Measurements from ENCODE around the gene CILP2. TPM values are rescaled to one million over a fixed set of nuclear protein-coding genes. Genes with fewer than 3 reads are reported as not detected.
A peak's percentile ranks its signal among the peaks of the same experiment; 100 is the strongest.

Gene CILP2
- total RNA-seq, 1 experiment from 2014 or later: 4.4 TPM

- Histone ChIP-seq H3K36me3 (replicated peaks; ENCODE audit: control insufficient read depth, insufficient read depth, low read length) (peaks cover 11% of the 10 kb centered on the region), H3K27me3 (ENCODE audit: control insufficient read depth, insufficient read depth, low read length) (no peaks in the 10 kb centered on the region), H3K4me3 (ENCODE audit: insufficient read depth, low read depth, low read length) (peak within 1 kb of the TSS; percentile 64)
- peak; percentile 97 for DNase-seq
Observed at GRCh38 chr19:19515642-19516519, 22.2 kb upstream of the CILP2 start, which contains the start of gene NDUFA13. TSS of gene NDUFA13 (plus strand) at chr19:19516225. CDS start at chr19:19516239, 14 bp downstream.

GRCh38 chr19:19517235-19517619 is 20.8 kb upstream of the CILP2 start:
- Histone ChIP-seq H3K4me3 (ENCODE audit: insufficient read depth, low read depth, low read length) (no peak overlapping the region; the same call in 1 of the 2 replicates), H3K36me3 (replicated peaks; ENCODE audit: control insufficient read depth, insufficient read depth, low read length) (peaks cover 11% of the 10 kb centered on the region), H3K27me3 (ENCODE audit: control insufficient read depth, insufficient read depth, low read length) (no peaks in the 10 kb centered on the region)
- DNase-seq: no peak

- Histone ChIP-seq H3K27me3 (ENCODE audit: control insufficient read depth, insufficient read depth, low read length) (no peaks in the 10 kb centered on the region), H3K4me3 (ENCODE audit: insufficient read depth, low read depth, low read length) (no peak overlapping the region), H3K36me3 (replicated peaks; ENCODE audit: control insufficient read depth, insufficient read depth, low read length) (peaks cover 12% of the 10 kb centered on the region)
- DNase-seq: no peak
Observed at GRCh38 chr19:19520989-19521388, 17.1 kb upstream of the CILP2 start.

GRCh38 chr19:19523177-19523576 is 14.9 kb upstream of the CILP2 start:
- Histone ChIP-seq H3K27me3 (ENCODE audit: control insufficient read depth, insufficient read depth, low read length) (no peaks in the 10 kb centered on the region), H3K4me3 (ENCODE audit: insufficient read depth, low read depth, low read length) (no peak overlapping the region), H3K36me3 (replicated peaks; ENCODE audit: control insufficient read depth, insufficient read depth, low read length) (peaks cover 14% of the 10 kb centered on the region)
- DNase-seq: no peak

- peaks cover 13% of the 10 kb centered on the region for H3K36me3 ChIP-seq (replicated peaks; ENCODE audit: control insufficient read depth, insufficient read depth, low read length)
- no peaks in the 10 kb centered on the region for H3K27me3 ChIP-seq (ENCODE audit: control insufficient read depth, insufficient read depth, low read length)
- no peak for DNase-seq
- no peak overlapping the region for H3K4me3 ChIP-seq (ENCODE audit: insufficient read depth, low read depth, low read length)
Observed at GRCh38 chr19:19524053-19524452, 14.0 kb upstream of the CILP2 start.

GRCh38 chr19:19525611-19526380 is 12.3 kb upstream of the CILP2 start:
- Histone ChIP-seq H3K27me3 (ENCODE audit: control insufficient read depth, insufficient read depth, low read length) (no peaks in the 10 kb centered on the region), H3K36me3 (replicated peaks; ENCODE audit: control insufficient read depth, insufficient read depth, low read length) (peaks cover 8% of the 10 kb centered on the region), H3K4me3 (ENCODE audit: insufficient read depth, low read depth, low read length) (no peak overlapping the region)
- DNase-seq: peak; percentile 79

- Histone ChIP-seq H3K4me3 (ENCODE audit: insufficient read depth, low read depth, low read length) (no peak overlapping the region), H3K27me3 (ENCODE audit: control insufficient read depth, insufficient read depth, low read length) (no peaks in the 10 kb centered on the region), H3K36me3 (replicated peaks; ENCODE audit: control insufficient read depth, insufficient read depth, low read length) (peaks cover 7% of the 10 kb centered on the region)
- DNase-seq: no peak
Observed at GRCh38 chr19:19526581-19527370, 11.3 kb upstream of the CILP2 start.

- Histone ChIP-seq H3K27me3 (ENCODE audit: control insufficient read depth, insufficient read depth, low read length) (no peaks in the 10 kb centered on the region), H3K4me3 (ENCODE audit: insufficient read depth, low read depth, low read length) (no peak overlapping the region), H3K36me3 (replicated peaks; ENCODE audit: control insufficient read depth, insufficient read depth, low read length) (peaks cover 7% of the 10 kb centered on the region)
- DNase-seq: no peak
Observed at GRCh38 chr19:19527371-19527656, 10.8 kb upstream of the CILP2 start.

- Histone ChIP-seq H3K36me3 (replicated peaks; ENCODE audit: control insufficient read depth, insufficient read depth, low read length) (peaks cover 7% of the 10 kb centered on the region), H3K27me3 (ENCODE audit: control insufficient read depth, insufficient read depth, low read length) (no peaks in the 10 kb centered on the region), H3K4me3 (ENCODE audit: insufficient read depth, low read depth, low read length) (no peak overlapping the region)
- no peak for DNase-seq
Observed at GRCh38 chr19:19527674-19528625, 10.1 kb upstream of the CILP2 start.

GRCh38 chr19:19528721-19529490 is 9.2 kb upstream of the CILP2 start, which contains the start of gene YJEFN3:
TSS of gene YJEFN3 (plus strand) at chr19:19528911. CDS start at chr19:19528933, 22 bp downstream.
- peak; percentile 86 for DNase-seq
- no peaks in the 10 kb centered on the region for H3K27me3 ChIP-seq (ENCODE audit: control insufficient read depth, insufficient read depth, low read length)
- peaks cover 7% of the 10 kb centered on the region for H3K36me3 ChIP-seq (replicated peaks; ENCODE audit: control insufficient read depth, insufficient read depth, low read length)
- H3K4me3 ChIP-seq (ENCODE audit: insufficient read depth, low read depth, low read length): peak within 1 kb of the TSS; percentile 26

- H3K4me3 ChIP-seq (ENCODE audit: insufficient read depth, low read depth, low read length): no peak overlapping the region
- H3K36me3 ChIP-seq (replicated peaks; ENCODE audit: control insufficient read depth, insufficient read depth, low read length): peaks cover 7% of the 10 kb centered on the region
- DNase-seq: no peak
- H3K27me3 ChIP-seq (ENCODE audit: control insufficient read depth, insufficient read depth, low read length): no peaks in the 10 kb centered on the region
Observed at GRCh38 chr19:19529783-19530422, 8.2 kb upstream of the CILP2 start.

- peaks cover 6% of the 10 kb centered on the region for H3K36me3 ChIP-seq (replicated peaks; ENCODE audit: control insufficient read depth, insufficient read depth, low read length)
- DNase-seq: peak; percentile 85
- no peaks in the 10 kb centered on the region for H3K27me3 ChIP-seq (ENCODE audit: control insufficient read depth, insufficient read depth, low read length)
- H3K4me3 ChIP-seq (ENCODE audit: insufficient read depth, low read depth, low read length): no peak overlapping the region
Observed at GRCh38 chr19:19530423-19530804, 7.7 kb upstream of the CILP2 start.

GRCh38 chr19:19530889-19531288 is 7.2 kb upstream of the CILP2 start:
- H3K27me3 ChIP-seq (ENCODE audit: control insufficient read depth, insufficient read depth, low read length): no peaks in the 10 kb centered on the region

More at GRCh38 chr19:19530889-19531288, 7.2 kb upstream of the CILP2 start:
- Histone ChIP-seq H3K4me3 (ENCODE audit: insufficient read depth, low read depth, low read length) (no peak overlapping the region), H3K36me3 (replicated peaks; ENCODE audit: control insufficient read depth, insufficient read depth, low read length) (peaks cover 6% of the 10 kb centered on the region)
- no peak for DNase-seq
